Measurements from ENCODE around the gene KIF19.

- no peak for TF ChIP-seq OSR1 (CRISPR knock-in tag; IDR thresholded peaks at IDR 0.05)
- no peak for TF ChIP-seq ESRRG (CRISPR knock-in tag; IDR thresholded peaks at IDR 0.05)
- TF ChIP-seq GLIS3 (CRISPR knock-in tag; IDR thresholded peaks at IDR 0.05): no peak
- TF ChIP-seq, protein P1, sequence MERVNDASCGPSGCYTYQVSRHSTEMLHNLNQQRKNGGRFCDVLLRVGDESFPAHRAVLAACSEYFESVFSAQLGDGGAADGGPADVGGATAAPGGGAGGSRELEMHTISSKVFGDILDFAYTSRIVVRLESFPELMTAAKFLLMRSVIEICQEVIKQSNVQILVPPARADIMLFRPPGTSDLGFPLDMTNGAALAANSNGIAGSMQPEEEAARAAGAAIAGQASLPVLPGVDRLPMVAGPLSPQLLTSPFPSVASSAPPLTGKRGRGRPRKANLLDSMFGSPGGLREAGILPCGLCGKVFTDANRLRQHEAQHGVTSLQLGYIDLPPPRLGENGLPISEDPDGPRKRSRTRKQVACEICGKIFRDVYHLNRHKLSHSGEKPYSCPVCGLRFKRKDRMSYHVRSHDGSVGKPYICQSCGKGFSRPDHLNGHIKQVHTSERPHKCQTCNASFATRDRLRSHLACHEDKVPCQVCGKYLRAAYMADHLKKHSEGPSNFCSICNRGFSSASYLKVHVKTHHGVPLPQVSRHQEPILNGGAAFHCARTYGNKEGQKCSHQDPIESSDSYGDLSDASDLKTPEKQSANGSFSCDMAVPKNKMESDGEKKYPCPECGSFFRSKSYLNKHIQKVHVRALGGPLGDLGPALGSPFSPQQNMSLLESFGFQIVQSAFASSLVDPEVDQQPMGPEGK (CRISPR knock-in tag; IDR thresholded peaks at IDR 0.05; ENCODE audit: borderline replicate concordance): no peak
Observed at GRCh38 chr17:74389084-74389753, 63.2 kb downstream of the KIF19 start.
